Retina (tissue), 1 donor: ENCODE data around the gene SLC9A8.

ENCODE experiments used
- DNase-seq: peaks from one replicate; pipeline ENCODE4 v3.0.0-alpha.2; 2016

Gene SLC9A8

GRCh38 chr20:49814057-49814694 is 1.5 kb downstream of the SLC9A8 start:
- DNase-seq, result no peak

- no peak for DNase-seq
These were observed 6.2 kb downstream of the SLC9A8 start for GRCh38 chr20:49818816-49819215.

- DNase-seq, result no peak
These were observed 7.1 kb downstream of the SLC9A8 start for GRCh38 chr20:49819702-49820101.

DNA sequence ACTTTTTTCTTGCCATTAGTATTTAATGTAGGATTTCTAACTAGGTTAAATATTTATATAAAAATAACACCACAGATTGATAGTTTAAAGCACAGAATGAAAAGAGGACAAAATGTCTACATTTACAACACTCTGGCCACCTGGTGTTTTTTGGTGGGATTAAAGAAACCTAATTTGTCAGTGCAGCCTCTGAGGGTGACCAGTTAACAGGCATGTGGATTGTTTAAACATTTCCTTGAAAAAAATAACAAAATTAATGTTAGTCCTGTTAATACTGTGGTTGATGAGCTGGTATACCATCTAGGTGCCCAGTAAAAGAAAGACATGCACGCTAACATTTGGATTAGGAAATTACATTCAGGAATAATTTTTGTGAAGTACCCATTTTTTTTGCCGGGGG is 8.8 kb downstream of the SLC9A8 start:
- DNase-seq, result no peak

- DNase-seq, result no peak
These were observed 9.3 kb downstream of the SLC9A8 start for GRCh38 chr20:49821870-49822331.

DNA sequence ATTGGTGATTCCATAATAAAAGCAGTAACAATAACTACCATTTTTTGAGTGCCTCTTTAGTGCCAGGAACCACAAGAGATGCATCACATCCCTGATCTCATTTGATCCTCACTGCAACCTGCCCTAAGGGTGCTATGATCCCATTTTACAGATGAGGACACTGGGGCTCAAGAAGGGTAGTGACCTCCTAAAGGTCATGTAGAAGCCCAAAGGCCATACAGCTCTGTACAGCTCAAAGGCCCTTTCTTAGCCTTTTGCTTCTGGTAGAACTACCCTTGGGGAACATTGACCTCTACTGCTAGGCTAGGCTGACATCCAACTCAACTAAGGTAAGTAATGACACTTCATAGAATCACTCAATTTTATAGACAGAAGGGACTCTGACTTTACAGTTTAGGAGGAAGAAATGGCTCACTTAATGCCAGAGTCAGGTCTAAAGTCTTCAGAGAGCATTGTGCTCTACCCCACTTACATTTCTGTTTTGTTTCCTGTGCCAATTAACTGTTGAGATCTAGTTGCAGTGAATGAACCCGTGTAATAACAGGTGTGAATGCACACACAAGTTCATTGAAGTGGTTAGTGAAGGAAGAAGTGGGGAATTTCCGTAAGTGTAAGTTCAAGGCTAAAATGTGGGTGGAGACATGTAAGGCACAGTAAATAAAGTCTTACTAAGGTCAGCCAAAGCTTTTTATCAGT is 10.7 kb downstream of the SLC9A8 start:
- no peak for DNase-seq

GRCh38 chr20:49824206-49824605 is 11.6 kb downstream of the SLC9A8 start:
- no peak for DNase-seq

DNA sequence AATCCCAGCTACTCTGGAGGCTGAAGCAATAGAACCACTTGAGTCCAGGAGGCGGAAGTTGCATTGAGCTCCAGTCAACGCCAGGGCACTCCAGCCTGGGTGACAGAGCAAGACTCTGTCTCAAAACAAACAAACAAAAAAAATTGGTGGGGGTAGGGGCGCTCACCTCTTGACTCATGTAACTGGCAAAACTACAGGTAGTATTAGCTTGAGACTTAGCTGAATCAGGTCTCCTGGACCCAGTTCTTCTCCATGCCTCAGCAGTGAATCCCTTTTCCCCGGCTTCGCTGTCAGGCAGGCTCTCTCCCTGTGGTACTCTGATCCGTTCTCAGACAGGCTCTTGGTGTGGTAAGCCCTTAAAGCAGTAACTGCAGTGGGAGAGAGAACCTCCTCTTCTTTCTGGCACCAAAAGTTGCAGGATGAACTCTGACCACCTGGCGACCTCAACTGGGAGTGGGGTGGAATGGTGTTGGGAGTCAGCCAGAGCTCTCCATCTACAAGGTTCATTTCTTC is 12.9 kb downstream of the SLC9A8 start:
- DNase-seq, result no peak

DNA sequence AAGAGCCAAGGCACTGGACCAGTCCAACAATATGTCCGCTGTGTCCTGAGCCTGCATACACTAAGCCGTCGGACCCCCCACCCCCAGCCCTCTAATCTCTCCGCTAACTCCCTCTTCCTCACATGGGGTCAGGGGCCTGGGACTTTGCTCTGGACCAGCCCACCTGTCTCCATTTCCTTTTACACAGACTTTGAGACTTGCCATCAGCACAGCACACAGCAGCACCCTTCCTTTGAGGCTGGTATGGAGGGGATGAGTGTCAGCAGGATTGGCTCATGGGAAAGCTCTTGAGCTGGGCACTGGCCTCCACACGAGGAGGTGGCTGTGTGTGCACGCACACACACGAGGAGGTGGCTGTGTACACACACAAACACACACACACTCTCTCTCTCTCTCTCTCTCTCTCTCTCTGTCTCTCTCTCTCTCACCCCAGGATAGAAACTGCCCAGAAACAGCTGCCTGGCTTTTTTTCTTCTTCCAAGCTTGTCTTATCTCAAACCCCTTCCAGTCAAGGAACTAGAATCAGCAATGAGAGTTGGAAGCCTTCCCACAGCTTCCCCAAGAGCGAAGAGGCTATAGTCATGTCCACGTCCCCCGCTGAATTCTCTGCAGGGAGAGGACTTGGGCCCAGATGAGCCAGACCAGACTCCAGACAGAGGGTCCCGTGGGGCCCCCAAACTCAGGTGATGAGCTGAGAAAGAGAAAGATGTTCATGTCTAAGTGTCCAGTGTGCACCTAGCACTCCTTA is 18.6 kb downstream of the SLC9A8 start:
- no peak for DNase-seq

GRCh38 chr20:49831770-49832631 is 19.4 kb downstream of the SLC9A8 start:
- DNase-seq, result no peak

- DNase-seq, result no peak
These were observed 20.2 kb downstream of the SLC9A8 start for GRCh38 chr20:49832632-49833327.

DNA sequence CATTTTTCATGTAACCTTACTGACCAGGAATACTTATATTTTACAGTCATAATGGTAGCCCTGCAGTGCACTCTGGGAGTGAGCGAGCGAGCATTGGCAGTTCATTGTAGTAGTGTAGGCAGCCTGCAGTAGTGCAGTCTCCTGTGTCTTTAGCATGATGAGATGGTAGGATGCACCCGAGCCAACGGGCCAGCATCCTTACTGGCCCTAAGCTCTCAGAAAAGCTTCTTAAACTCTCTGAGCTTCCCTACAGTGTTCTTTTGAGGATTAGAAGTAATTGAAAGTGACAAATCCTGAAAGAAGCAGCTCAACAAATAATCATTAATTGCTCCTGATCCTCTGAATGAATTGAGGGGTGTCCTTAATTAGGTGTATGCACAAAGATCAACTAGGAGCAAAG is 20.9 kb downstream of the SLC9A8 start:
- peak; percentile 65 for DNase-seq

GRCh38 chr20:49835031-49835430 is 22.4 kb downstream of the SLC9A8 start:
- no peak for DNase-seq

DNA sequence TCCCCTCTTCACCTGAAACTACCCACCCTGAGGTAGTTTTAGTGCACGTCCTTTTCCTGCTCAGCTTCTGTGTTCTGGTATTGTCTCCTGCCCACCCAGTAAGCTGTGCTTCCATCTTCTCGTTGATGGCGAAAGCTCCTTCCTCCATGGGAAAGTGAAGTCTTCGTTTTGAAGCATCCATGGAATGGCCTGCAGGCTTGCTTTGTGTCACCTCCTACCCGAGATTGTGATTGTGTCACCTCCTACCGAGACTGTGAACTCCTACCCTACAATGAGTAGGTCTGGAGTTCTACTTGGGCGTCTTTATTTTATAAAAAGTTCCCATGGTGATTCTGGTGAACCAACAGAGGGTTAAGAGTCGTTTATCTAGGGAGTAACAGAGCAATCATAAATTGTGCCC is 25.9 kb downstream of the SLC9A8 start:
- DNase-seq, result no peak

DNA sequence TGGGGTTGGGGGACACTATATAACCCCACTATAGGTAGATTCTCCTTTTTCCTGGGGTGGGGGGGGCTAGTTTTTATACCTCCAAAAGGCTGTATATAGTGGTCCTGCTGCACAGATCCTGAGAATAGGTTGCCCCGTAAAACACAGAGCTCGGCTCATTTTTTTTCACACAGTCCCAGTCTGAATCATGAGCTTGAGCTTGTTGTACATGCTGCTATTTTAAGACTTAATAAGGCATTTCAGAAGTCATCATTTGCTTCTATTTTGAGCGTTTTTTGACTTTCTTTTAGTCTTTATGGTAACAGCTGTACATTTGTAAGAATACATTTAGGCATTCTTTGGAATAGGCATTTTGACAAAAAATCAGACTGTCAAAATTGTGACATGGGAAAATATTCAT is 30.5 kb downstream of the SLC9A8 start:
- no peak for DNase-seq

DNA sequence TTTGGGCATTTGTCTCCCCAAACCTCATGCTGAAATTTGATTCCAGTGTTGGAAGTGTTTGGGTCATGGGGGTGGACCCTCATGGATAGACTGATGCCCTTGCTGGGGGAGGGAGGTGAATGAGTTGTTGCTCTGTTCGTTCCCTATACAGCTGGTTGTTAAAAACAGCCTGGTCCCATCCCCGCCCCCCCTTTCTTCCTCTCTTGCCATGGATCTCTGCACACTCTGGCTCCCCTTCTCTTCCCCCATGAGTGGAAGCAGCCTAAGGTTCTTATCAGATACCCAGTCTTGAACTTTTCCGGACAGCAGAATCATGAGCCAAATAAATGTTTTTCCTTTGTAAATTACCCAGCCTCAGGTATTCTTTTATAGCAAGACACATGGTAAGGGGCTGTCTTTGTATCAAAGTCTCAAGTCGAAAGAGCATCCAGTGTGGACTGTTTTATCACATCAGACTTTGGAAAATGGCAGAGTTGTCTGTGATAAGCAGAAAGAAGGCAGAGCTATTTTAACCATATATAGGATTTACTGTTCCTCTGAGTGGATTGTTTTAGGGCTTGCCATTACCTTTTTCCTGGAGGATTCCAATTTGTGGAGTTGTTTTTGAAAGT is 31.2 kb downstream of the SLC9A8 start:
- no peak for DNase-seq

- DNase-seq, result no peak
These were observed 32.4 kb downstream of the SLC9A8 start for GRCh38 chr20:49845060-49845459.

- DNase-seq, result peak; percentile 38
These were observed 33.7 kb downstream of the SLC9A8 start for GRCh38 chr20:49846206-49846807.

DNA sequence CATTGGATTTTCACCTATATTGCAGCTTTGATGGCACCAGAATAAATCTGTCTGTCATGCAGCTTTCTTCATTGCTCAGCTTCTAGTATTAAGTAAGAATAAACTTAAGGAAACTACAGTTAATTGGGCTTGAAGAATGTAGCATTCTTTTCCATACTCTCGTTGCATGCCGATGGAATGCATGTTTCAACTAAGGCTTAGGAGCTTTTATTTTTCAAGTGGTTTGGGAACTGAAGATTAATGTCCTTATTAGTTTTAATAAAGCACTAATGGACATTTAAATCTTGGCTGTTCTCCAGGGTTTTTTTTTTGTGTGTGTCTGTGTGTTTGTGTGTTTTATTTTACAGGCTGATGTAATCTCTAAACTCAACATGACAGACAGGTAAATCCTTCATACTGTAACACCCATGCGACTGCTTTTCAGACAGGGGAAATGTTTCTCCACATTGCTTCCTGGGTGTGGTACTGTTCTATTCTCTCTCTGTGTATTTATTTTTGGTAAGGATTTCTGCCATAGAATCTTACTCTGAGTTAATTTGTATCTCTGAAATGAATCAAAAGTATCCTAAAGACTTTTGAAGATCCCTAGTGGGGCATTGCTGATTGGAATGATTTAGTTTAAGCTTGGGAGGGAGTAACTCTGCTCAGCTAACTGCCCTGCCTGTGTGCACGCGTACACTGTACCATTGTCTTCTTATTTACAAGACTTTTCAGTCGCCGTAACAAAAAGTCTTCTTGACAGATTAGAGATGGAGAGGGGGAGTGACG is 38.0 kb downstream of the SLC9A8 start:
- DNase-seq, result peak; percentile 8

GRCh38 chr20:49851231-49851705 is 38.6 kb downstream of the SLC9A8 start:
- DNase-seq, result peak; percentile 32
